Mucosa of stomach (tissue), 1 donor: ENCODE data around the gene ARHGAP6.

Experiments used
- H3K27me3 ChIP-seq: one replicate; pipeline ENCODE4 v1.7.0; 2013; ENCODE audit warnings: mild to moderate bottlenecking, low read length; ENCODE audit not compliant: control insufficient read depth, insufficient read depth
- H3K36me3 ChIP-seq: one replicate; pipeline ENCODE4 v1.7.0; 2013; ENCODE audit warnings: low read length; ENCODE audit not compliant: control insufficient read depth, insufficient read depth
- H3K4me1 ChIP-seq: one replicate; pipeline ENCODE4 v1.7.0; 2013; ENCODE audit warnings: mild to moderate bottlenecking, low read length; ENCODE audit not compliant: control insufficient read depth, insufficient read depth
- H3K4me3 ChIP-seq: one replicate; pipeline ENCODE4 v1.7.0; 2013; ENCODE audit warnings: low read length
- H3K9ac ChIP-seq: one replicate; pipeline ENCODE4 v1.7.0; 2013; ENCODE audit warnings: mild to moderate bottlenecking, low read length, moderate library complexity
- H3K9me3 ChIP-seq: one replicate; pipeline ENCODE4 v1.7.0; 2013; ENCODE audit warnings: mild to moderate bottlenecking, low read length, moderate library complexity; ENCODE audit not compliant: control insufficient read depth
- donor health status: Pancreatic carcinoma.

Gene ARHGAP6

GRCh38 chrX:11099465-11099864 lies 566.3 kb downstream of the ARHGAP6 start:
- Histone ChIP-seq H3K4me1 (peaks cover 8% of the 10 kb centered on the region), H3K9me3 (no peaks in the 10 kb centered on the region), H3K9ac (no peak overlapping the region), H3K4me3 (no peak overlapping the region), H3K36me3 (no peaks in the 10 kb centered on the region), H3K27me3 (no peaks in the 10 kb centered on the region)

GRCh38 chrX:11097933-11098332 lies 567.8 kb downstream of the ARHGAP6 start:
- Histone ChIP-seq H3K4me3 (no peak overlapping the region), H3K36me3 (no peaks in the 10 kb centered on the region), H3K27me3 (no peaks in the 10 kb centered on the region), H3K9me3 (no peaks in the 10 kb centered on the region), H3K9ac (no peak overlapping the region), H3K4me1 (peaks cover 8% of the 10 kb centered on the region)

GRCh38 chrX:11089802-11090201 lies 575.9 kb downstream of the ARHGAP6 start:
- Histone ChIP-seq H3K4me1 (no peaks in the 10 kb centered on the region), H3K4me3 (no peak overlapping the region), H3K36me3 (no peaks in the 10 kb centered on the region), H3K9me3 (no peaks in the 10 kb centered on the region), H3K27me3 (no peaks in the 10 kb centered on the region), H3K9ac (no peak overlapping the region)
